DMS53 (cell line): Measurements from ENCODE around the gene FHL5.
"Not testable (repeated sequence)": the region's sequence is repeated elsewhere in the genome, so short reads cannot be mapped to it uniquely, and the experiment has no call there.

Experiments
- DNase-seq: peaks from one replicate; lab custom pipeline; 2025; lab: John Stamatoyannopoulos, UW

Gene FHL5

GRCh38 chr6:96611342-96611991, 48.5 kb downstream of the FHL5 start:
- no peak for DNase-seq

GRCh38 chr6:96613291-96613999, 50.5 kb downstream of the FHL5 start:
- DNase-seq: no peak

- no peak for DNase-seq
Measured at GRCh38 chr6:96620851-96621250, 57.9 kb downstream of the FHL5 start.

DNA sequence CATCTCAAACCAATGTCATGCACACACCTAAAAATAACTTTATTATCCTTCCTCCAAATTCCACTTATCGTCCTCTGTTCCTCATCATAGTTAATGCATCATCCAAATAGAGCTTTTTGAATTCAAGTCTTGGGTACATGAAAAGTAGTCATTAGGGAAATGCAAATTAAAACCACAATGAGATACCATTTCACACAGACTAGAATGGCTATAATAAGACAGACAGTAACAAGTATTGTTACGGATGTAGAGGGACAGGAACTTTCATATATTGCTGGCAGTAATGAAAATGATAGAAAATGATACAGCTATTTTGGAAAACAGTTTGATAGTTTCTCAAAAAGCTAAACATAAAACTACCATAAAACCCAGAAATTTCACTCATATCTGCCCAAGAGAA, 59.1 kb downstream of the FHL5 start:
- no peak for DNase-seq

DNA sequence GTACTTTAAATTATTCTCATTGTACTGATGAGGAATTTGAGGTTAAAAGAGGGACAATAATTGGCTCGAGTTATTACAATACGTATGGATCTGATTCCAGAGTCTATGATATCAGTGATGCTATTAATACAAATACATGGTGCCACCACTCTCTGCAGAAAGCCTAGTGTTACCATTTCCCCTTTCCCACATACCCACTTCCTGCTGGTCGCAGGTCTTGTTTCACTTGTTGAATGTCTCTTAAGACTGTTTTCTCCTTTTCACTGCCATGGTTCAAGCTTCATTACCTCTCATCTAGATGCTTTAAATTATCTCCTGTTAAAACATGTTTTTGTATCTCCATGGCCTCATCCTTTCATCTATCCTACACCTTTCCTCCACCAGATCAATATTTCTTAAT, 62.0 kb downstream of the FHL5 start:
- DNase-seq: no peak

- peak; percentile 68 for DNase-seq
Measured at GRCh38 chr6:96626759-96627364, 63.9 kb downstream of the FHL5 start.

DNA sequence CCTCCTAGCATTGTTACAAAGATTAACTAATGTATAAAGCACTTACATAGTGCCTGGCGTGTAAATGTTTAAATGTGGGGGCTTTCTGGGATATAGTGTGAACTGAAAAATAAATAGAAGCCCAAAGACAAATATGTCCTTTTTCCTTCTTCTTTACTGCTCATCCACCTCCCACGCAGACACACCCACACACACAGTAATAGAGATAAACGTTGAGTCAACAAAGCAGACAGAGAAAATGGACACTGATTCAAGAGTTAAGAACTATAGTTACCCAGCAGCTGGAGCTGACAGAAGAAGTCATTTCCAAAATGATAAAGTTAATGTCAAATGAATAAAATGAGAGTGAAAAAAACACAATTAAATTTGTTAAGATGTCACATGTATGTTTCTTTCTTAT, 68.3 kb downstream of the FHL5 start:
- peak; percentile 1 for DNase-seq

DNA sequence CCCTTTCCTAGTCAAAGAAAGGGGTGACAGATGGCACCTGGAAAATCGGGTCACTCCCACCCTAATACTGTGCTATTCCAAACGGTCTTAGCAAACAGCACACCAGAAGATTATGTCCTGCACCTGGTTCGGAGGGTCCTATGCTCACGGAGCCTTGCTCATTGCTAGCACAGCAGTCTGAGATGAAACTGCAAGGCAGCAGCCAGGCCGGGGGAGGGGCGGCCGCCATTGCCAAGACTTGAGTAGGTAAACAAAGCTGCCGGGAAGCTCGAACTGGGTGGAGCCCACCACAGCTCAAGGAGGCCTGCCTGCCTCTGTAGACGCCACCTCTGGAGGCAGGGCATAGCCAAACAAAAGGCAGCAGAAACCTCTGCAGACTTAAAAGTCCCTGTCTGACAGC, 75.1 kb downstream of the FHL5 start:
- not testable (repeated sequence) for DNase-seq

DNA sequence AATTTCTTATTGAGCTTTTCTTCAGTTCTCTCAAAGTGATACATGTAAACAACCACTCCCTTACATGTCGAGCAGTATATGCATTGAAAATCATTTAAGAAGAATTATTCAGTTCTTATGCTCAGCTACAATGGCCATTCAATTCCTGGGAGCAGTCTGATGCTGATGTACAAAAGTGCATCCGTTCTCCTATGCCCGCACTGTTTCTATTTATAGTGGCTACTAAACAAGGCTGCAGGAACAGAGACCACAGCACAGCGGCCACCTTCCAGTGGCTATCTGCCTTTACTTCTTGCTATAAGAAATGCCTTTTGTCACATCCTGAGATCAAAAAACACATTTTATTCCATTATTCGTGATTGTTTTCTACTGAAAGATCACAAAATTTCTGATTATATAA, 82.2 kb downstream of the FHL5 start:
- DNase-seq: no peak

- DNase-seq: no peak
Measured at GRCh38 chr6:96649926-96650325, 87.0 kb downstream of the FHL5 start.

DNA sequence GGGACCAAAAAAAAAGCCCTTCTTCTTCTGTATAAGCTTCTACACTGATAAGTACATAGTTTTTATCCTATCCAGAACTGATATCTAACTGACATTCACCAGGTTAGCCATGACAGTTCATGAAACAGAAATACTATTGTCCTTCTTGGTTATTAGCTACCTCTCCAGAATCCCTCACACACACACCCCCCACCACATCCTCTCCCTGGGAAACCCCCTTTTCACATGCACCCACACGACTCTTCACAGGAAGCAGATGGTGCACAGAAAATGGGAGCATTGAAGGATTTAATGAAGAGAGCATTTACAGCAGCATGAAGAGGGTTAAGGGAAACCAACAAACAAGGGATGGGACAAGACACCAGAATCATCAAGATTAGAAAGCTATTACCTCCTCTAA, 88.9 kb downstream of the FHL5 start:
- DNase-seq: no peak

GRCh38 chr6:96652552-96652951, 89.6 kb downstream of the FHL5 start:
- DNase-seq: no peak

- DNase-seq: no peak
Measured at GRCh38 chr6:96653181-96653580, 90.3 kb downstream of the FHL5 start.

GRCh38 chr6:96656567-96656966, 93.6 kb downstream of the FHL5 start:
- DNase-seq: no peak

- no peak for DNase-seq
Measured at GRCh38 chr6:96657344-96657743, 94.4 kb downstream of the FHL5 start.

DNA sequence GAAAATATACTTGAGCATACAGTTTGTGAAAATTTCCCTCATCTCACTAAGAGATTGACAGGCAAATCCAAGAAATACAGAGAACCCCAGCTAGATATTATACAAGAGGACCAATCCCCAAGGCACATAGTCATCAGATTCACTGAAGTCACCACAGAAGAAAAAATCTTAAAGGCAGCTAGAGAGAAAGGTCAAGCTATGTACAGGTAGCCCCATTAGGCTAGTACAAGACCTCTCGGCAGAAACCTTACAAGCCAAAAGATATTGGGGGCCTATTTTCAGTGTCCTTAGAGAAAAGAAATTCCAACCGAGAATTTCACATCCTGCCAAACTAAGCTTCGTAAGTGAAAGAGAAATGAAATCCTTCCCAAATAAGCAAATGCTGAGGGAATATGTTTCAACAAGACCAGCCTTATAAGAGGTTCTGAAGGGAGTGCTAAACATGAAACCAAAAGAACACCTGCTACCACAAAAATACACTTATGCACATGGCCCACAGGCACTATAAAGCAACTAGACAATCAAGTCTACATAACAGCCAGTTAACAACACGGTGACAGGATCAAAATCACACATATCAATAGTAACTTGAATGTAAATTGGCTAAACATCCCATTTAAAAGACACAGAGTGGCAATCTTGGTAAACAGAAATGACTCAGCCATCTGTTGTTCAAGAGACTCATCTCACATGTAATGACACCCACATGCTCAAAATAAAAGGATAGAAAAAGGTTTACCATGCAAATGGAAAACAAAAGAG, 96.3 kb downstream of the FHL5 start:
- peak; percentile 55 for DNase-seq
